GM12892 (cell line): ENCODE data around the gene CD28.

Experiments
- POLR2A ChIP-seq: IDR thresholded peaks from 2 replicates; pipeline ENCODE4 v1.6.1; 2011; ENCODE audit warnings: low read depth, low read length, control low read depth
- POLR2AphosphoS5 ChIP-seq: IDR thresholded peaks from 2 replicates; pipeline ENCODE4 v1.6.1; 2011; ENCODE audit warnings: low read depth, low read length, control low read depth

- TF ChIP-seq POLR2AphosphoS5: no peak
- TF ChIP-seq POLR2A: peak; percentile 20; the same call in 1 of the 2 replicates
These were observed 11.6 kb downstream of the CD28 start for GRCh38 chr2:203718087-203718486.
